HepG2 (cell line): Measurements from ENCODE around the gene IL11RA. TPM values are rescaled to one million over a fixed set of nuclear protein-coding genes. Genes with fewer than 3 reads are reported as not detected.

Experiments
- GABPA ChIP-seq, 2 experiments: IDR thresholded peaks; 2 replicates each; pipeline ENCODE4 v1.6.1; 2011 to 2016; ENCODE audit warnings: low read depth in 2 of 2, low read length in 1 of 2, missing biosample characterization in 1 of 2, missing genetic modification characterization in 1 of 2
- HNF1B ChIP-seq: sonication (generic); formaldehyde crosslinking; IDR thresholded peaks from 2 replicates; pipeline ENCODE4 v1.5.1; 2020; ENCODE audit warnings: mild to moderate bottlenecking, moderate library complexity, missing genetic modification reagents
- IRF2 ChIP-seq: IDR thresholded peaks from 2 replicates; pipeline ENCODE4 v1.6.1; 2018; ENCODE audit warnings: missing genetic modification reagents, missing compliant biosample characterization
- KLF6 ChIP-seq: IDR thresholded peaks from 2 replicates; pipeline ENCODE4 v1.8.0; 2016; ENCODE audit warnings: missing biosample characterization, missing genetic modification reagents
- STAG1 ChIP-seq: sonication (generic); formaldehyde crosslinking; IDR thresholded peaks from 2 replicates; pipeline ENCODE4 v1.4.0; 2020; ENCODE audit warnings: missing genetic modification reagents
- ZBED4 ChIP-seq: sonication (generic); formaldehyde crosslinking; IDR thresholded peaks from 2 replicates; pipeline ENCODE4 v1.4.0; 2020; ENCODE audit warnings: missing genetic modification reagents, borderline replicate concordance
- ZNF264 ChIP-seq: sonication (generic); formaldehyde crosslinking; IDR thresholded peaks from 2 replicates; pipeline ENCODE4 v1.4.0; 2020; ENCODE audit warnings: missing genetic modification reagents
- ZNF280D ChIP-seq: sonication (generic); formaldehyde crosslinking; IDR thresholded peaks from 2 replicates; pipeline ENCODE4 v1.5.1; 2020; ENCODE audit warnings: mild to moderate bottlenecking, missing genetic modification reagents
- polyA plus RNA-seq, 8 experiments: library from polyadenylated mRNA; depleted of rRNA in 3 of 8; stranded (reverse) in 7 of 8; unstranded in 1 of 8; fragments of >200 nt; fragmentation: Illumina TruSeq in 4 of 8; extraction: Trizol in 4 of 8; gene quantifications; 2 replicates each; pipeline versions ENCODE4 v1.2.1 to v1.2.3, GENCODE V29; 2011 to 2016; ENCODE audit warnings: low read depth in 4 of 8, missing spikeins in 1 of 8, mixed read lengths in 1 of 8; ENCODE audit not compliant: insufficient read depth in 1 of 8
- total RNA-seq, 5 experiments: library from RNA; depleted of rRNA; stranded (reverse); fragments of >200 nt; fragmentation: Illumina TruSeq; extraction: Trizol; gene quantifications; 2 replicates each; pipeline ENCODE4 v1.2.3, GENCODE V29; 2016; ENCODE audit warnings: low read depth in 1 of 5

Gene IL11RA
- total and polyA plus RNA-seq, 2 of the 13 experiments (the other 11 are each of a cell fraction or from before 2014, with no cell fraction given): 2.0 to 4.2 TPM

- no peak for TF ChIP-seq ZNF264 (CRISPR knock-in tag)
- TF ChIP-seq ZNF280D (CRISPR knock-in tag): no peak
- 0 out of 2 replicates have a peak, but pooled peaks have one; percentile 19 for TF ChIP-seq HNF1B (CRISPR knock-in tag)
- TF ChIP-seq ZBED4 (CRISPR knock-in tag): no peak
- TF ChIP-seq IRF2 (CRISPR knock-in tag): 0 out of 2 replicates have a peak, but pooled peaks have one; percentile 41
- peak; percentile 78 for TF ChIP-seq STAG1
- 0 out of 2 replicates have a peak, but pooled peaks have one; percentile 28 for TF ChIP-seq KLF6
- TF ChIP-seq GABPA (IDR thresholded peaks at IDR 0.05; ENCODE audit: low read depth, low read length): no peak
- TF ChIP-seq GABPA (CRISPR knock-in tag; IDR thresholded peaks at IDR 0.05; ENCODE audit: low read depth): 0 out of 2 replicates have a peak, but pooled peaks have one; percentile 15
Observed at GRCh38 chr9:34633851-34634550, 18.0 kb upstream of the IL11RA start (continued).
